ENCODE data around the gene DMWD. TPM values are rescaled to one million over a fixed set of nuclear protein-coding genes. Genes with fewer than 3 reads are reported as not detected.

Gene DMWD
- total RNA-seq, 4 donors from 2014 or later = 9.1 to 32.2 (median 23.5) TPM

- no peak overlapping the region for H3K4me3 ChIP-seq
- no peaks in the 10 kb centered on the region for H3K27me3 ChIP-seq
- peaks cover 54 to 100% (median 75%) of the 10 kb centered on the region in 3 donors for H3K36me3 ChIP-seq
- TF ChIP-seq POLR2A (IDR thresholded peaks at IDR 0.05) = no peak
- TF ChIP-seq, protein P1, sequence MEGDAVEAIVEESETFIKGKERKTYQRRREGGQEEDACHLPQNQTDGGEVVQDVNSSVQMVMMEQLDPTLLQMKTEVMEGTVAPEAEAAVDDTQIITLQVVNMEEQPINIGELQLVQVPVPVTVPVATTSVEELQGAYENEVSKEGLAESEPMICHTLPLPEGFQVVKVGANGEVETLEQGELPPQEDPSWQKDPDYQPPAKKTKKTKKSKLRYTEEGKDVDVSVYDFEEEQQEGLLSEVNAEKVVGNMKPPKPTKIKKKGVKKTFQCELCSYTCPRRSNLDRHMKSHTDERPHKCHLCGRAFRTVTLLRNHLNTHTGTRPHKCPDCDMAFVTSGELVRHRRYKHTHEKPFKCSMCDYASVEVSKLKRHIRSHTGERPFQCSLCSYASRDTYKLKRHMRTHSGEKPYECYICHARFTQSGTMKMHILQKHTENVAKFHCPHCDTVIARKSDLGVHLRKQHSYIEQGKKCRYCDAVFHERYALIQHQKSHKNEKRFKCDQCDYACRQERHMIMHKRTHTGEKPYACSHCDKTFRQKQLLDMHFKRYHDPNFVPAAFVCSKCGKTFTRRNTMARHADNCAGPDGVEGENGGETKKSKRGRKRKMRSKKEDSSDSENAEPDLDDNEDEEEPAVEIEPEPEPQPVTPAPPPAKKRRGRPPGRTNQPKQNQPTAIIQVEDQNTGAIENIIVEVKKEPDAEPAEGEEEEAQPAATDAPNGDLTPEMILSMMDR (IDR thresholded peaks at IDR 0.05) = no peak
- no peaks in the 10 kb centered on the region for H3K9me3 ChIP-seq
- peaks cover 3 to 20% (median 13%) of the 10 kb centered on the region in 3 donors for H3K4me1 ChIP-seq
- whole genome bisulfite sequencing, 2 donors = 91 to 95% methylated on average over 8 to 9 of the region's 16 CpGs
- intact Hi-C loops (cut with DNase I) = no loop called here
- no peak for DNase-seq
- no peak overlapping the region for H3K27ac ChIP-seq
These were observed 34.9 kb upstream of the DMWD start for GRCh38 chr19:45827459-45828093.

GRCh38 chr19:45826934-45827333, 34.3 kb upstream of the DMWD start:
- Histone ChIP-seq H3K9me3 (no peaks in the 10 kb centered on the region), H3K27ac (no peak overlapping the region), H3K27me3 (no peaks in the 10 kb centered on the region), H3K4me3 (no peak overlapping the region), H3K4me1 (peaks cover 3 to 20% (median 13%) of the 10 kb centered on the region in 3 donors), H3K36me3 (peaks cover 51 to 98% (median 71%) of the 10 kb centered on the region in 3 donors)
- DNase-seq = no peak
- intact Hi-C loops (cut with DNase I) = no loop called here
- no peak for TF ChIP-seq POLR2A (IDR thresholded peaks at IDR 0.05)
- TF ChIP-seq, protein P1 (IDR thresholded peaks at IDR 0.05) = no peak
- WGBS, 2 donors = 84% methylated on average over 5 of the region's 11 CpGs; no CpG with 5 or more reads in 1 of the 2 donors

GRCh38 chr19:45825917-45826893, 33.6 kb upstream of the DMWD start:
- intact Hi-C loops (cut with DNase I) = no loop called here
- WGBS, 2 donors = 77 to 85% methylated on average over 6 to 17 of the region's 22 CpGs
- H3K27ac ChIP-seq = no peak overlapping the region
- TF ChIP-seq POLR2A (IDR thresholded peaks at IDR 0.05) = no peak
- TF ChIP-seq, protein P1 (IDR thresholded peaks at IDR 0.05) = no peak
- H3K4me1 ChIP-seq = peaks cover 3 to 21% (median 13%) of the 10 kb centered on the region in 3 donors
- no peak overlapping the region for H3K4me3 ChIP-seq
- DNase-seq = no peak
- H3K9me3 ChIP-seq = no peaks in the 10 kb centered on the region
- H3K27me3 ChIP-seq = no peaks in the 10 kb centered on the region
- peaks cover 46 to 98% (median 64%) of the 10 kb centered on the region in 3 donors for H3K36me3 ChIP-seq

DNA sequence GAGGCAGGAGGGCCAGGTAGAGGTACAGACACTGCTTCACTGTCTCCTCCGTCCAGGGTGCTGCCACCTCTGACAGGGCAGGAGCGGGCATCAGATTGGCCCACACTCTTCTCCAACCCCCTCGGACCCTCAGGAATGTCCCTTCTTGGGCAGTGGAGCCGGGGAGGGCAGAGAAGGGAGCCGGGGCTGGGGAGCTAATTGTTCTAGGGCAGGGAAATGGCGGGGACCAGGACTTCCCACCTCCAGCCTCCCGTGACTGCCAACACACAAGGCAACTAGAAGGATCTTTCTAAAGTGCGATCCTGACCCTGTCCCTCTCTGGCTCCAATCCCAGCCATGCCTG, 32.6 kb upstream of the DMWD start:
- Histone ChIP-seq H3K27me3 (no peaks in the 10 kb centered on the region), H3K4me3 (no peak overlapping the region), H3K9me3 (no peaks in the 10 kb centered on the region), H3K4me1 (peaks cover 3 to 29% (median 13%) of the 10 kb centered on the region in 3 donors), H3K36me3 (peaks cover 45 to 98% (median 54%) of the 10 kb centered on the region in 3 donors), H3K27ac (no peak overlapping the region)
- WGBS, 2 donors = 80 to 88% methylated on average over 1 of the region's 8 CpGs
- TF ChIP-seq, protein P1 (IDR thresholded peaks at IDR 0.05) = no peak
- TF ChIP-seq POLR2A (IDR thresholded peaks at IDR 0.05) = no peak
- intact Hi-C loops (cut with DNase I) = no loop called here
- no peak for DNase-seq
